ENCODE measurements around the gene SUN2. TPM values are rescaled to one million over a fixed set of nuclear protein-coding genes. Genes with fewer than 3 reads are reported as not detected.

Gene SUN2
- total RNA-seq, 2 experiments from 2014 or later = 498 to 500 TPM

DNA sequence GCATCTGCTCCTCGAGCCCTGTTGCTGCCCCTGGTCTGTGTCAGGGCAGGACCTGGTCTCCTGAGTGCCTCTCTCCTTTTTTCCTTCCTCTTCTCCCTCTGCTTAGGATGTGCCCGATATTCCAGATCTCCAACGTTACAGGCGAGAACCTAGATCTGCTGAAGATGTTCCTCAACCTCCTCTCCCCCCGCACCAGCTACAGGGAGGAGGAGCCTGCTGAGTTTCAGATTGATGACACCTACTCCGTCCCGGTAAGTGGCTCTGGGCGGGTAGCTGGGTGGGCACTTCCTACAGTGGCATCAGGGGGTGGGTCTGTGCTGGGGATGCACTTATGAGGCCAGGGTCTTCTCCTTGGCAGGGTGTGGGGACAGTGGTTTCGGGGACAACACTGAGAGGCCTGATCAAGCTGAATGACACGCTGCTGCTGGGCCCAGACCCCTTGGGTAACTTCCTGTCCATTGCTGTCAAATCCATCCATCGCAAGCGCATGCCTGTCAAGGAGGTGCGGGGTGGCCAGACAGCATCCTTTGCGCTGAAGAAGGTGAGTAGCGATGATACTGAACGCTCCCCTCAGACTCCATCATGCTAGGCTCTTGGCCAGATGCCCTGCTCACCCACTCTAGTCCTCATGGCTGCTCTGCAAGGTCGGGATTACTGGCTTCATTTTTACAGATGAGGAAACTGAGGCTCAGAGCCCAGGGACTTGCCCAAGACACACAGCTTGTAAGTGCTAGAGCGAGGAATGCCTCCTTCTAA is 29.7 kb downstream of the SUN2 start:
- ChIA-PET POLR2A (interaction anchor here (0.5 to 1.6 kb wide), 4 partner anchors 12 to 25 kb away, joined by 3 to 6 read pairs (median 4); no protein-coding TSS in a partner anchor), CTCF (interaction anchor here (1.4 to 2.0 kb wide), 7 partner anchors 8 to 44 kb away, joined by 5 to 24 read pairs (median 9); partner anchors contain the start of gene TOMM22)
- Mint-ChIP-seq H3K27ac (no peak overlapping the region), H3K27me3 (no peaks in the 10 kb centered on the region), H3K36me3 (ENCODE audit: low read depth) (peaks cover 93% of the 10 kb centered on the region), H3K4me3 (no peak overlapping the region), H3K4me1 (peaks cover 3% of the 10 kb centered on the region), H3K9me3 (no peaks in the 10 kb centered on the region)
- DNase-seq = no peak

DNA sequence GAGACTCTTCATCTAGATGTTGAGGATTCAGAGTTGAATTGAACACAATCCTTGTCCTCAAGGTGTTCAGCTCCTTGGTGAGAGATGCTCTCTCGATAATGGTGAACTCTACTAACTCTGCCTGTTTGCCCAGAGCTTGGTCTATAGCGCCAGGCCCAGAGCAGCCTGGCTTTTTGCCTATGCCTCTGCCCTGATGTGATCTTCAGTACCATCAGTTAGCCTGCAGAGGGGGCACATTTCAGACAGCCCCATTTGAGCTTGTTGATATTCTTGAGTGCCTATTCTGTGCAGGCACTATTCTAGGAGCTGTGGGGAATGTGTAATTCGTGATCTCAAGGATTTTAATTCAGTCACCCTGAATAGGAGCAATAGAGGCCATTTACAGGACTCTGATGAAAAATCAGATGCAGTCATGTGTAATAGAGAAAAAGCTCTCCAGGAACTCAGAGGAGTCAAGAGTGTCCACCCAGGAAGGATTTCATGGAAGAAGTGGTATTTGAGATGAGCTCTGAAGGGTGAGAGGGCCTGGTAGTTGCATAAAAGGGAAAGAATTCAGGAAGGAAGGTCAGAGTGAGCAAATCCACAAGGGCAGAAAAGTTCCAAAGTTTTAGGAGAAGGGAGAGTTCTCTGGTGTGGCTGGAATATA is 30.7 kb downstream of the SUN2 start:
- Mint-ChIP-seq H3K36me3 (ENCODE audit: low read depth) (peaks cover 90% of the 10 kb centered on the region), H3K9me3 (no peaks in the 10 kb centered on the region), H3K4me3 (no peak overlapping the region), H3K4me1 (peaks cover 3% of the 10 kb centered on the region), H3K27ac (peak overlapping the region; percentile 13), H3K27me3 (no peaks in the 10 kb centered on the region)
- DNase-seq = peak; percentile 40
- ChIA-PET POLR2A (interaction anchor here (0.7 to 6.0 kb wide), 10 partner anchors 10 to 43 kb away, joined by 3 to 67 read pairs (median 4); partner anchors contain the start of genes GTPBP1 and TOMM22), CTCF (interaction anchor here (0.6 to 2.0 kb wide), 18 partner anchors 9 to 647 kb away, joined by 3 to 24 read pairs (median 5); partner anchors contain the start of genes GTPBP1, NPTXR and TOMM22)

DNA sequence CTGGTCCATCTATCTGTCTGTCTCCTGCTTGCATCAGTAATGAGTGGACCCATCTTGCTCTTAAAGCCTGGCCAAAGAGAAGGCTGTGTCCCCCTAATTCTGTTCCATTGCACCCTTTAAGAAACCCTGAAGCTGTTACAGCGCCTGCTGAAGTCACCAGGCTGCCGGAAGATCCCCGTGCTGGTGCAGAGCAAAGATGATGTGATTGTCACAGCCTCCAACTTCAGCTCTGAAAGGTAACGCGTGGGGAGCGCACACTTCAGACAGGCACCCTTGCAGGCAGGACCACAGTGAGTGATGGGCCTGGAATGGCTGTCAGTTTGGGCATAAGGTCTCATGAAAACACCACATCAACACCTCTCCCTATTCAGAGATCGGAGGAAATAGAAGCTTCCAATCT is 31.6 kb downstream of the SUN2 start:
- H3K9me3 Mint-ChIP-seq = no peaks in the 10 kb centered on the region
- peaks cover 86% of the 10 kb centered on the region for H3K36me3 Mint-ChIP-seq (ENCODE audit: low read depth)
- ChIA-PET POLR2A (interaction anchor here (0.7 to 6.0 kb wide), 7 partner anchors 10 to 42 kb away, joined by 3 to 67 read pairs (median 5); partner anchors contain the start of genes GTPBP1 and TOMM22), CTCF (interaction anchor here (0.6 to 2.0 kb wide), 15 partner anchors 8 to 648 kb away, joined by 3 to 24 read pairs (median 6); partner anchors contain the start of genes GTPBP1, NPTXR and TOMM22)
- no peak overlapping the region for H3K27ac Mint-ChIP-seq
- peaks cover 3% of the 10 kb centered on the region for H3K4me1 Mint-ChIP-seq
- no peaks in the 10 kb centered on the region for H3K27me3 Mint-ChIP-seq
- DNase-seq = no peak
- no peak overlapping the region for H3K4me3 Mint-ChIP-seq

DNA sequence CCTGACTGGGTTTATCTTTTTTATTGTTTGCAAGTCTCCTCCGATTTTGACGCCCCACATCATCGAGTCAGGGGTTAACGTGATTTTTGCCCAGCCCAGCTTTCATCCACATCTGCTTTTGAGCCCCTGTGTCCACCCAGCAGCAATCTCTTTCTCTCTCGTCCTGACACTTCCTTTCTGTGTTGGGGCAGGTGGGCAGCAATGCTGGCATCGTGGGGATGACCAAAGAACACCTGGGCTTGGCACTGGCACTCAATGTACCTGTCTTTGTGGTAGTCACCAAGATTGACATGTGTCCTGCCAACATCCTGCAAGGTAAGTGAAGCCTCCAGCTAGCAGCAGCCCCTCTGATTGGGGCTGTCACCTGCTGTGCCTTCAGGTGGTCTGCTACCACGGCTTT is 34.2 kb downstream of the SUN2 start:
- Mint-ChIP-seq H3K27me3 (no peaks in the 10 kb centered on the region), H3K9me3 (no peaks in the 10 kb centered on the region), H3K36me3 (ENCODE audit: low read depth) (peaks cover 83% of the 10 kb centered on the region), H3K4me3 (no peak overlapping the region), H3K27ac (no peak overlapping the region), H3K4me1 (peaks cover 3% of the 10 kb centered on the region)
- DNase-seq = no peak
- ChIA-PET POLR2A (interaction anchor here (1.0 to 6.0 kb wide), 3 partner anchors 13 to 23 kb away, joined by 4 to 67 read pairs (median 5); no protein-coding TSS in a partner anchor), CTCF (interaction anchor here (1.2 to 1.3 kb wide), 2 partner anchors 11 to 30 kb away, joined by 3 to 7 read pairs; no protein-coding TSS in a partner anchor)

DNA sequence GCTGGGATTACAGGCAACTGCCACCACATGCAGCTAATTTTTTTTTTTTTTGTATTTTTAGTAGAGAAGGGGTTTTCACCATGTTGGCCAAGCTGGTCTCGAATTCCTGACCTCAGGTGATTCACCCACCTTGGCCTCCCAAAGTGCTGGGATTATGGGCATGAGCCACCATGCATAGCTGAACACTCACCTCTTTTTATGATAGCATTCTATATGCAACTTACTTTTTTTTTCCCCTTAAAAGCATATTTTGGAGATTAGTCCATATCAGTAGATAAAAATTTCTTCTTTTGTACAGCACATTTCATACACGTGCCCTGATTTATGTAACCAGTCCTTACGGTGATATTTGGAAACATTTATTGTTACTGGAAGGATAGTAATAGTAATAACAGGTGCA is 35.4 kb downstream of the SUN2 start:
- ChIA-PET POLR2A (interaction anchor here (1.1 to 6.0 kb wide), 3 partner anchors 14 to 21 kb away, joined by 3 to 67 read pairs (median 8); partner anchors contain the start of gene GTPBP1), CTCF (no interaction called here)
- H3K9me3 Mint-ChIP-seq = no peaks in the 10 kb centered on the region
- H3K4me3 Mint-ChIP-seq = no peak overlapping the region
- peaks cover 4% of the 10 kb centered on the region for H3K4me1 Mint-ChIP-seq
- DNase-seq = no peak
- no peak overlapping the region for H3K27ac Mint-ChIP-seq
- no peaks in the 10 kb centered on the region for H3K27me3 Mint-ChIP-seq
- peaks cover 80% of the 10 kb centered on the region for H3K36me3 Mint-ChIP-seq (ENCODE audit: low read depth)

DNA sequence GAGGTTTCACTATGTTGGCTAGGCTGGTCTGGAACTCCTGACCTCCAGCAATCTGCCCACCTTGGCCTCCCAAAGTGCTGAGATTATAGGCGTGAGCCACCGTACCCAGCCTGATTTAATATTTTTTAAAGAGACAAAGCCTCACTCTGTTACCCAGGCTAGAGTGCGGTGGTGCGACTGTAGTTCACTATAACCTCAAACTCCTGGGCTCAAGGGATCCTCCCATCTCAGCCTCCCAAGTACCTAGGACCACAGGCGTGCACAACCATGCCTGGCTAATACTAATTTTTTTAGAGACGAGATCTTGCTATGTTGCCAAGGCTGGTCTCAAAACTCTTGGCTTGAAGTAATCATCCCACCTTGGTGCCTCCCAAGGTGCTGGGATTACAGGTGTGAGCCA is 36.6 kb downstream of the SUN2 start:
- CTCF ChIA-PET = interaction anchor here (0.7 kb wide), 1 partner anchor 290 kb away, joined by 3 read pairs; no protein-coding TSS in a partner anchor
- peaks cover 14% of the 10 kb centered on the region for H3K4me1 Mint-ChIP-seq
- DNase-seq = no peak
- H3K9me3 Mint-ChIP-seq = no peaks in the 10 kb centered on the region
- H3K36me3 Mint-ChIP-seq (ENCODE audit: low read depth) = peaks cover 77% of the 10 kb centered on the region
- POLR2A ChIA-PET = interaction anchor here (1.1 to 3.1 kb wide), 3 partner anchors 13 to 20 kb away, joined by 3 to 23 read pairs (median 8); partner anchors contain the start of gene GTPBP1
- H3K4me3 Mint-ChIP-seq = no peak overlapping the region
- H3K27ac Mint-ChIP-seq = no peak overlapping the region
- H3K27me3 Mint-ChIP-seq = no peaks in the 10 kb centered on the region

DNA sequence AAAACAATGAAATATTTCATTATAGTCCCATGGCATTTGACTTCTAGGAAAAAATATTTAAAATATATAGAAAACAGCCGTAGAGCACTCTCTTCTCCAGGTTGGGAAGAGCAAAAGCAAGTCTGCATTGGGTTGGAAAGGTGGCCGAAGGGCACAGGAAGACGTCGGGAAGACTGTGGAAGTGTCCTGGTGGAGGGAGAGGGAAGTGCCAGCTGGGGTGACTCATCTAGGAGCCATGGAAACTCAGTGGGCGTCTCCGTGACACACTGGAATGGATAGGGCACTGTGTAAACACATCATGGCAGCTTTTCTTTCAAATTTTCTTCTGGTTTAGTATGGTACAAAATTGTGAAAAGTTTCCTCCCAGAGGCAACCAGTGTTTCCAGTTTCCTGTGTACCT is 37.4 kb downstream of the SUN2 start:
- H3K4me1 Mint-ChIP-seq = peaks cover 19% of the 10 kb centered on the region
- no peaks in the 10 kb centered on the region for H3K9me3 Mint-ChIP-seq
- no peaks in the 10 kb centered on the region for H3K27me3 Mint-ChIP-seq

DNA sequence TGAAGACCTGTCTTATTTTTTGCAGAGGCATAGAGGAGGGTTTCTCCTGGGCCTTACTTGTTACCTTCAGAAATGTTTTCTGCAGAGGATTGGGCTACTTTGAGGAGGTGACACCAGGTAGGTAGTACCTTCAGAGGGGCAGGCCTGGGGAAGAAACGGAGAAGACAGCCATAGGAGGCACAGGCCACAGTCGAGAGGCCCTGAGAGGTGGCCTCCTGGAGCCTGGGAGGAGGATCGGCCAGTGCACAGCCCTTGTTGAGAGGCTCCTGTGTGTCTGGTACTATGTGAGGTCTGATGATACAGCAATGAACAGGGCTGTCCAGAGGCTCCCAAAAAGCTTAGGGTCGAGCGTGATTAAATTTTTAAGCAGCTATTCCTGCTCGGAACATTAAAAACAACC is 38.6 kb downstream of the SUN2 start:
- Mint-ChIP-seq H3K27ac (no peak overlapping the region), H3K27me3 (no peaks in the 10 kb centered on the region), H3K4me1 (peaks cover 28% of the 10 kb centered on the region), H3K9me3 (no peaks in the 10 kb centered on the region), H3K36me3 (ENCODE audit: low read depth) (peaks cover 75% of the 10 kb centered on the region), H3K4me3 (no peak overlapping the region)
- POLR2A ChIA-PET = interaction anchor here (1.3 to 3.1 kb wide), 3 partner anchors 12 to 19 kb away, joined by 4 to 23 read pairs (median 13); partner anchors contain the start of gene GTPBP1
- CTCF ChIA-PET = no interaction called here
- DNase-seq = no peak

More for the DNA sequence above, 37.4 kb downstream of the SUN2 start:
- no peak overlapping the region for H3K4me3 Mint-ChIP-seq
- no peak for DNase-seq
- no peak overlapping the region for H3K27ac Mint-ChIP-seq
- ChIA-PET POLR2A (interaction anchor here (0.7 to 3.1 kb wide), 4 partner anchors 10 to 17 kb away, joined by 3 to 23 read pairs (median 8); partner anchors contain the start of gene GTPBP1), CTCF (interaction anchor here (0.6 kb wide), 1 partner anchor 34 kb away, joined by 3 read pairs; no protein-coding TSS in a partner anchor)
- peaks cover 73% of the 10 kb centered on the region for H3K36me3 Mint-ChIP-seq (ENCODE audit: low read depth)

DNA sequence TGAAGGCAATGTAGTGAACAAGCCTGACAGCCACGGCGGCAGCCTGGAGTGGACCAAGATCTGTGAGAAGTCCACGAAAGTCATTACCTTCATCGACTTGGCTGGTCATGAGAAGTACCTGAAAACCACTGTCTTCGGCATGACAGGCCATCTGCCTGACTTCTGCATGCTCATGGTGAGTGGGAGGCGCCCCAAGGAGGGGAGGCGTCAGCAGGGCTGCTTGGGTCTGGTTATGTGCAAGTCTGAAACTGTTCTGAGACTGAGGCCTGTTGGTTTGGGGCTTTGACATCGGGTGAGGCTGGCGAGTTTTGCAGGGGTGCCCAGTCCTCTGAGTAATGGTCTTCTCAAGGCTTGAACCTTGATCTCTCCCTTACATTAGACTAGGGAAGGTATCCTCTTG is 39.0 kb downstream of the SUN2 start:
- Mint-ChIP-seq H3K9me3 (no peaks in the 10 kb centered on the region), H3K27ac (no peak overlapping the region), H3K4me1 (peaks cover 32% of the 10 kb centered on the region), H3K4me3 (no peak overlapping the region), H3K27me3 (no peaks in the 10 kb centered on the region), H3K36me3 (ENCODE audit: low read depth) (peaks cover 75% of the 10 kb centered on the region)
- ChIA-PET POLR2A (interaction anchor here (2.4 to 3.1 kb wide), 2 partner anchors 12 to 16 kb away, joined by 13 to 23 read pairs; partner anchors contain the start of gene GTPBP1), CTCF (interaction anchor here (1.0 kb wide), 1 partner anchor 8 kb away, joined by 10 read pairs; no protein-coding TSS in a partner anchor)
- DNase-seq = no peak

DNA sequence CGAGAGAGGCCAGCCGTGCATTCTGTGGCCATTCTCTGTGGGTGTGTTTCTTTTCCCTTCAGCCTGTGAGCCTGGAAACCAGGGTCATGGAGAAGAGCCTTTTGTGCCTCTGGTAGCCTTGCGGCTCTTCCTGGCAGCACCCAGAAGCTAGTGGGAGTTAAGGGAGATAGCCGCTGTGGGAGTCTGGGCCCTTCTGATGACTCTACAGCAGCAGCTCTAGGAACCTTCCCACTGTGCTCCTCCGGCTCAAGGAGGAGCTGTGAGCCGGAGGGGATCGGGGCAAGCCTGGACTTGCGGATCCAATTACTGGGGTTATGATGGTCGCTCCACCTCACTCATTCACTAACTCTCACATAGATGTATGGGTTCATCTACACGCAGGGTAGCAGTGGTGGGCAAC is 39.5 kb downstream of the SUN2 start:
- no peak overlapping the region for H3K4me3 Mint-ChIP-seq
- H3K4me1 Mint-ChIP-seq = peaks cover 30% of the 10 kb centered on the region
- ChIA-PET CTCF (interaction anchor here (1.0 kb wide), 1 partner anchor 9 kb away, joined by 10 read pairs; no protein-coding TSS in a partner anchor), POLR2A (interaction anchor here (2.3 to 2.4 kb wide), 2 partner anchors 11 to 16 kb away, joined by 13 to 17 read pairs; partner anchors contain the start of gene GTPBP1)
- H3K27me3 Mint-ChIP-seq = no peaks in the 10 kb centered on the region
- H3K9me3 Mint-ChIP-seq = no peaks in the 10 kb centered on the region
- no peak for DNase-seq
- H3K27ac Mint-ChIP-seq = no peak overlapping the region
- H3K36me3 Mint-ChIP-seq (ENCODE audit: low read depth) = peaks cover 72% of the 10 kb centered on the region

DNA sequence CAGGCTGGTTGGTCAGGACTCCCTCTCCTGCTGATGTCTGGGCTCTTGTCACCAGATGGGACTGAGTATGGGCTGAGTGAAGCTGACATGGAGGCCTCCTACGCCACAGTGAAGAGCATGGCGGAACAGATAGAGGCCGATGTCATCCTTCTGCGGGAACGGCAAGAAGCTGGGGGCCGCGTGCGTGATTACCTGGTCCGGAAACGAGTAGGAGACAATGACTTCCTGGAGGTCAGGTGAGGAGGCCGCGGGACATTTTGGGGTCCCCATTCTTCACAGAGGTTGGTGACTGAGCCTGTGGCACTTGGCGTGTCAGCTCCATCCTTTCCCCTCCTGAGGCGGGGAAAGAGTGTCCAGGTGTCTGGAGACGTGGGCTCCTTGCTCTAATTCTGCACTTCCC is 39.9 kb downstream of the SUN2 start:
- H3K9me3 Mint-ChIP-seq = no peaks in the 10 kb centered on the region
- no peak for DNase-seq
- H3K36me3 Mint-ChIP-seq (ENCODE audit: low read depth) = peaks cover 72% of the 10 kb centered on the region
- H3K27me3 Mint-ChIP-seq = no peaks in the 10 kb centered on the region
- H3K4me3 Mint-ChIP-seq = no peak overlapping the region
- ChIA-PET POLR2A (interaction anchor here (1.0 to 2.3 kb wide), 3 partner anchors 17 to 23 kb away, joined by 4 to 17 read pairs (median 5); no protein-coding TSS in a partner anchor), CTCF (interaction anchor here (1.0 kb wide), 1 partner anchor 9 kb away, joined by 10 read pairs; no protein-coding TSS in a partner anchor)
- H3K4me1 Mint-ChIP-seq = peaks cover 33% of the 10 kb centered on the region
- no peak overlapping the region for H3K27ac Mint-ChIP-seq

DNA sequence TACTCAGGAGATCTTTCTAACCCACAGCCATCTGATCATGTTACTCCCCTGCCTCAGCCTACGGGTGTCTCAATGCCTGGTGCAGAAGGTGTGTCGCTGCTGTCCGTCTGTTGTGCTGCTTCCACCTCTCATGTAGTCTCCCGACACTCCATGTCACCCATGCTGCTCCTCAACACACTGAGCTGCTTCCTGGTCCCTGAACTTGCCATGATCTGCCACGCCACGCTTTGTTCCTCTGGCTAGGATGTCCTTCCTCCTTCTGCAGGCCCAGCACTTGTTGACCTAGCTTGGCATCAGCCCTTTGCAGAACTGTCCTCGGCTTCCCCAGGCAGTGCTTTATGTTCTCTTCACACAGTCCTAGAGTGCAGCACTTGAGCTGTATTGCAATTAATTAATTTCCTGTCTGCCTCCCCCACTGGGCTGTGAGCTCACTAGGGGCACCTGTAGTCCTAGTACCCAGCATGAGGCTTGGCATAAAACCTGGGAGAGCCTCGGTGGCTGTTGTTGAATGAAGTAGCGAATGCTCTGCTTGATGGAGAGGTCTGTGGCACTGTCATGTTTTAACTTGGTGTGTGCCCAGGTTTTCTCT is 40.5 kb downstream of the SUN2 start:
- Mint-ChIP-seq H3K27ac (peak overlapping the region; percentile 16), H3K36me3 (ENCODE audit: low read depth) (peaks cover 73% of the 10 kb centered on the region), H3K9me3 (no peaks in the 10 kb centered on the region), H3K27me3 (no peaks in the 10 kb centered on the region), H3K4me1 (peaks cover 39% of the 10 kb centered on the region), H3K4me3 (no peak overlapping the region)
- ChIA-PET CTCF (interaction anchor here (1.0 kb wide), 1 partner anchor 9 kb away, joined by 3 read pairs; no protein-coding TSS in a partner anchor), POLR2A (interaction anchor here (1.0 to 2.3 kb wide), 3 partner anchors 17 to 24 kb away, joined by 4 to 17 read pairs (median 5); no protein-coding TSS in a partner anchor)
- no peak for DNase-seq
